IMR-90 (cell line): Measurements from ENCODE around the gene CTF1. TPM values are rescaled to one million over a fixed set of nuclear protein-coding genes. Genes with fewer than 3 reads are reported as not detected.

Source experiments
- microRNA-seq, 2 experiments: library from miRNA; stranded (forward) in 1 of 2; unstranded in 1 of 2; fragments of 10-50 nt in 1 of 2; fragments of <30 nt in 1 of 2; gene quantifications in 1 of 2; microRNA quantifications in 1 of 2; one replicate each; pipeline versions ENCODE3 to v1.1.0; 2013 to 2020; ENCODE audit not compliant: insufficient read depth in 1 of 2, insufficient read length in 1 of 2, unreplicated experiment in 1 of 2
- polyA plus RNA-seq, 3 experiments: library from polyadenylated mRNA; depleted of rRNA; stranded (reverse); fragments of >200 nt; gene quantifications; 2 replicates each; pipeline ENCODE4 v1.2.3, GENCODE V29; 2012; ENCODE audit warnings: low replicate concordance in 1 of 3
- small RNA-seq, 5 experiments: library from RNA; depleted of rRNA; stranded (forward); fragments of <200 nt; gene quantifications; one replicate each; pipeline ENCODE3, GENCODE V24; 2012
- total RNA-seq: library from RNA; depleted of rRNA; stranded (reverse); fragments of >200 nt; gene quantifications from 2 replicates; pipeline ENCODE4 v1.2.3, GENCODE V29; 2012; rRNA removed

Gene CTF1
- total and polyA plus RNA-seq, 2 of the 4 experiments (the other 2 are of a cell fraction) = 0.18 to 12.9 TPM

Small RNA genes lying within 50 kb of the gene (microRNA-seq; reads per million reads assigned to microRNA genes)
- gene AC135048.1 (ENCODE audit: insufficient read depth, insufficient read length) (not detected), gene MIR4519 (ENCODE audit: insufficient read depth in 1 of 2, insufficient read length in 1 of 2, unreplicated experiment in 1 of 2) (0 reads per million in 2 experiments), gene MIR762 (ENCODE audit: insufficient read depth in 1 of 2, insufficient read length in 1 of 2, unreplicated experiment in 1 of 2) (0 to 0.37 reads per million in 2 experiments)

Small RNA genes lying within 50 kb of the gene (small RNA-seq; reads per million reads assigned to genes)
- gene AC135048.1 (0 reads per million in 5 experiments), gene MIR4519 (0 reads per million in 5 experiments), gene MIR762 (0 reads per million in 5 experiments)

Other genes starting within 250 kb of the CTF1 start
- 1.4 and 2.2 TPM in 2 replicates for gene PRR14, start 245.7 kb upstream of the CTF1 start, total RNA-seq
- gene PRR14, start 245.7 kb upstream of the CTF1 start, polyA plus RNA-seq (2012; rRNA removed) = 11.8 and 11.9 TPM in 2 replicates
- 2.0 and 2.8 TPM in 2 replicates for gene FBRS, start 238.2 kb upstream of the CTF1 start, total RNA-seq
- 20.5 and 22.4 TPM in 2 replicates for gene FBRS, start 238.2 kb upstream of the CTF1 start, polyA plus RNA-seq (2012; rRNA removed)
- 4.5 and 6.4 TPM in 2 replicates for gene SRCAP, start 197.4 kb upstream of the CTF1 start, total RNA-seq
- gene SRCAP, start 197.4 kb upstream of the CTF1 start, polyA plus RNA-seq (2012; rRNA removed) = 8.2 and 8.9 TPM in 2 replicates
- gene PHKG2, start 148.2 kb upstream of the CTF1 start, total RNA-seq = 26.0 and 26.7 TPM in 2 replicates
- gene PHKG2, start 148.2 kb upstream of the CTF1 start, polyA plus RNA-seq (2012; rRNA removed) = 37.7 and 38.9 TPM in 2 replicates
- 0.90 and 1.7 TPM in 2 replicates for gene CFAP119, start 134.6 kb upstream of the CTF1 start, total RNA-seq
- 7.6 and 8.8 TPM in 2 replicates for gene CFAP119, start 134.6 kb upstream of the CTF1 start, polyA plus RNA-seq (2012; rRNA removed)
- 63.9 and 72.4 TPM in 2 replicates for gene RNF40, start 134.3 kb upstream of the CTF1 start, total RNA-seq
- gene RNF40, start 134.3 kb upstream of the CTF1 start, polyA plus RNA-seq (2012; rRNA removed) = 46.7 and 49.7 TPM in 2 replicates
- gene ZNF629, start 109.4 kb upstream of the CTF1 start, total RNA-seq = 9.1 and 9.4 TPM in 2 replicates
- gene ZNF629, start 109.4 kb upstream of the CTF1 start, polyA plus RNA-seq (2012; rRNA removed) = 6.6 and 7.3 TPM in 2 replicates
- gene BCL7C, start 2.5 kb upstream of the CTF1 start, total RNA-seq = 32.3 and 38.6 TPM in 2 replicates
- 34.9 and 54.4 TPM in 2 replicates for gene BCL7C, start 2.5 kb upstream of the CTF1 start, polyA plus RNA-seq (2012; rRNA removed)
- gene FBXL19, start 27.0 kb downstream of the CTF1 start, total RNA-seq = 5.0 and 5.8 TPM in 2 replicates
- 13.8 and 19.6 TPM in 2 replicates for gene FBXL19, start 27.0 kb downstream of the CTF1 start, polyA plus RNA-seq (2012; rRNA removed)
- gene ORAI3, start 52.5 kb downstream of the CTF1 start, total RNA-seq = 6.8 and 6.9 TPM in 2 replicates
- gene ORAI3, start 52.5 kb downstream of the CTF1 start, polyA plus RNA-seq (2012; rRNA removed) = 16.9 TPM in 2 replicates
- 0.54 and 0.56 TPM in 2 replicates for gene SETD1A, start 61.1 kb downstream of the CTF1 start, total RNA-seq
- gene SETD1A, start 61.1 kb downstream of the CTF1 start, polyA plus RNA-seq (2012; rRNA removed) = 5.8 and 6.5 TPM in 2 replicates
- 9.4 and 11.3 TPM in 2 replicates for gene HSD3B7, start 88.6 kb downstream of the CTF1 start, total RNA-seq
- gene HSD3B7, start 88.6 kb downstream of the CTF1 start, polyA plus RNA-seq (2012; rRNA removed) = 8.5 and 9.3 TPM in 2 replicates
- gene STX1B, start 114.0 kb downstream of the CTF1 start, total RNA-seq = 3.9 TPM in 2 replicates
- 11.4 and 14.9 TPM in 2 replicates for gene STX1B, start 114.0 kb downstream of the CTF1 start, polyA plus RNA-seq (2012; rRNA removed)
- 23.5 and 25.0 TPM in 2 replicates for gene STX4, start 136.9 kb downstream of the CTF1 start, total RNA-seq
- 66.4 and 67.9 TPM in 2 replicates for gene STX4, start 136.9 kb downstream of the CTF1 start, polyA plus RNA-seq (2012; rRNA removed)
- gene ZNF668, start 177.6 kb downstream of the CTF1 start, total RNA-seq = 4.5 and 5.3 TPM in 2 replicates
- gene ZNF668, start 177.6 kb downstream of the CTF1 start, polyA plus RNA-seq (2012; rRNA removed) = 11.6 and 15.4 TPM in 2 replicates
- 6.8 and 6.9 TPM in 2 replicates for gene ZNF646, start 177.8 kb downstream of the CTF1 start, total RNA-seq
- gene ZNF646, start 177.8 kb downstream of the CTF1 start, polyA plus RNA-seq (2012; rRNA removed) = 4.9 and 5.5 TPM in 2 replicates
- gene PRSS53, start 192.3 kb downstream of the CTF1 start, total RNA-seq = 0.56 and 0.72 TPM in 2 replicates
- gene PRSS53, start 192.3 kb downstream of the CTF1 start, polyA plus RNA-seq (2012; rRNA removed) = 5.4 and 5.9 TPM in 2 replicates
- 61.9 and 65.2 TPM in 2 replicates for gene VKORC1, start 198.2 kb downstream of the CTF1 start, total RNA-seq
- 317 and 362 TPM in 2 replicates for gene VKORC1, start 198.2 kb downstream of the CTF1 start, polyA plus RNA-seq (2012; rRNA removed)
- gene BCKDK, start 211.8 kb downstream of the CTF1 start, total RNA-seq = 24.4 and 26.0 TPM in 2 replicates
- gene BCKDK, start 211.8 kb downstream of the CTF1 start, polyA plus RNA-seq (2012; rRNA removed) = 79.3 and 89.7 TPM in 2 replicates
- gene KAT8, start 221.1 kb downstream of the CTF1 start, total RNA-seq = 18.9 and 19.4 TPM in 2 replicates
- gene KAT8, start 221.1 kb downstream of the CTF1 start, polyA plus RNA-seq (2012; rRNA removed) = 27.4 and 28.4 TPM in 2 replicates
- not detected in 2 replicates for gene PRSS8, start 239.1 kb downstream of the CTF1 start, total RNA-seq
- gene PRSS8, start 239.1 kb downstream of the CTF1 start, polyA plus RNA-seq (2012; rRNA removed) = 0.10 TPM in 1 of 2 replicates, not detected in the other